Measurements from ENCODE around the gene ELFN2. TPM values are rescaled to one million over a fixed set of nuclear protein-coding genes. Genes with fewer than 3 reads are reported as not detected.

The ELFN2 gene
- total RNA-seq, 3 donors from 2014 or later: 0.35 to 0.54 TPM; not detected in 1

Other genes starting within 250 kb of the ELFN2 start
- 10 to 100 TPM in 2 of 3 donors, 1 to 10 TPM in 1; 8.9 to 22.5 (median 13.3) TPM for gene C1QTNF6, start 239.2 kb downstream of the ELFN2 start, total RNA-seq
- gene SSTR3, start 215.0 kb downstream of the ELFN2 start, total RNA-seq: under 1 TPM in 2 of 3 donors, not detected in 1; 0.09 to 0.10 TPM
- gene RAC2, start 183.2 kb downstream of the ELFN2 start, total RNA-seq: 10 to 100 TPM; 15.3 to 26.8 (median 16.4) TPM
- gene CYTH4, start 145.0 kb downstream of the ELFN2 start, total RNA-seq: 10 to 100 TPM in 2 of 3 donors, 1 to 10 TPM in 1; 8.7 to 13.3 (median 11.6) TPM
- gene MFNG, start 58.9 kb upstream of the ELFN2 start, total RNA-seq: 10 to 100 TPM; 11.3 to 16.1 (median 13.7) TPM
- 10 to 100 TPM; 43.3 to 74.1 (median 60.5) TPM for gene CARD10, start 91.9 kb upstream of the ELFN2 start, total RNA-seq
- 10 to 100 TPM; 31.5 to 52.0 (median 48.2) TPM for gene CDC42EP1, start 133.0 kb upstream of the ELFN2 start, total RNA-seq
- 10 to 100 TPM; 10.7 to 93.5 (median 23.1) TPM for gene LGALS2, start 152.6 kb upstream of the ELFN2 start, total RNA-seq
- gene GGA1, start 181.4 kb upstream of the ELFN2 start, total RNA-seq: 10 to 100 TPM; 70.4 to 79.0 (median 74.3) TPM
- 10 to 100 TPM; 48.8 to 98.2 (median 96.6) TPM for gene SH3BP1, start 212.2 kb upstream of the ELFN2 start, total RNA-seq
- gene PDXP, start 231.2 kb upstream of the ELFN2 start, total RNA-seq: 10 to 100 TPM; 26.8 to 43.3 (median 40.6) TPM
- gene LGALS1, start 248.2 kb upstream of the ELFN2 start, total RNA-seq: 100 to 1,000 TPM in 2 of 3 donors, 10 to 100 TPM in 1; 54.6 to 376 (median 150) TPM

Data from mucosa of descending colon (tissue), 3 donors.